ENCODE measurements around the gene SF3A2.

DNA sequence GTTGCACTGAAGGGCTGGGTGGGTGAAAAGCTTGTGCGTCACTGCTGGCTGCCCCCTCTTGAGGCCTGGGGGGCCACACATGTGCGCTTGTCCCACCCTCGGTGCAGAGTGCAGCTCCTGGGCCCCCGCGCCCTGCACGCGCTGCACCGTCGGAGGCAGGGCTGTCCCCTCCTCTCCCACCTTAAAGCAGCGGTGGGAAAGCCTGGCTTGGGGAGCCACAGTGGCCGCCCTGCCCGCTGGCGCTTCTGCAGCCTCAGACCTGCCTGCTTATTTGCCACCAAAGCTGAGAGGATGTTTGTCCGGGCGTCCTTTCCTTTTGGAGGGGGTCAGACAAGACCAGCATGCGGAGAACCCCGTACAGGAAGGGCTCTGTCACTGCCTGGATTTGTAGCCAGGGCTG is 27.2 kb upstream of the SF3A2 start:
- TF ChIP-seq, protein P1, sequence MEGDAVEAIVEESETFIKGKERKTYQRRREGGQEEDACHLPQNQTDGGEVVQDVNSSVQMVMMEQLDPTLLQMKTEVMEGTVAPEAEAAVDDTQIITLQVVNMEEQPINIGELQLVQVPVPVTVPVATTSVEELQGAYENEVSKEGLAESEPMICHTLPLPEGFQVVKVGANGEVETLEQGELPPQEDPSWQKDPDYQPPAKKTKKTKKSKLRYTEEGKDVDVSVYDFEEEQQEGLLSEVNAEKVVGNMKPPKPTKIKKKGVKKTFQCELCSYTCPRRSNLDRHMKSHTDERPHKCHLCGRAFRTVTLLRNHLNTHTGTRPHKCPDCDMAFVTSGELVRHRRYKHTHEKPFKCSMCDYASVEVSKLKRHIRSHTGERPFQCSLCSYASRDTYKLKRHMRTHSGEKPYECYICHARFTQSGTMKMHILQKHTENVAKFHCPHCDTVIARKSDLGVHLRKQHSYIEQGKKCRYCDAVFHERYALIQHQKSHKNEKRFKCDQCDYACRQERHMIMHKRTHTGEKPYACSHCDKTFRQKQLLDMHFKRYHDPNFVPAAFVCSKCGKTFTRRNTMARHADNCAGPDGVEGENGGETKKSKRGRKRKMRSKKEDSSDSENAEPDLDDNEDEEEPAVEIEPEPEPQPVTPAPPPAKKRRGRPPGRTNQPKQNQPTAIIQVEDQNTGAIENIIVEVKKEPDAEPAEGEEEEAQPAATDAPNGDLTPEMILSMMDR (IDR thresholded peaks at IDR 0.05 in 4 of 5, conservative IDR thresholded peaks at IDR 0.05 in 1 of 5): no peak
- no peak for TF ChIP-seq POLR2A (IDR thresholded peaks at IDR 0.05)

Data from gastrocnemius medialis (tissue), 4 donors.